GM12891 (cell line): ENCODE data around the gene SKI.
"Not testable (repeated sequence)": the region's sequence is repeated elsewhere in the genome, so short reads cannot be mapped to it uniquely, and the experiment has no call there.

Source experiments
- PAX5 ChIP-seq: IDR thresholded peaks from 2 replicates; pipeline ENCODE4 v1.6.1; 2011; ENCODE audit warnings: low read length, moderate library complexity, mild to moderate bottlenecking; ENCODE audit not compliant: insufficient read depth, severe bottlenecking
- POLR2A ChIP-seq: IDR thresholded peaks from 2 replicates; pipeline ENCODE4 v1.6.1; 2011; ENCODE audit warnings: low read depth, low read length, control low read depth
- POLR2AphosphoS5 ChIP-seq: IDR thresholded peaks from 2 replicates; pipeline ENCODE4 v1.6.1; 2011; ENCODE audit warnings: low read depth, low read length, control low read depth
- POU2F2 ChIP-seq: IDR thresholded peaks from 2 replicates; pipeline ENCODE4 v1.6.1; 2011; ENCODE audit warnings: low read depth, mild to moderate bottlenecking, control low read depth, low read length, moderate library complexity
- SPI1 ChIP-seq: IDR thresholded peaks from 2 replicates; pipeline ENCODE4 v1.6.1; 2011; ENCODE audit warnings: low read depth, low read length, control low read depth
- TAF1 ChIP-seq: IDR thresholded peaks from 2 replicates; pipeline ENCODE4 v1.6.1; 2011; ENCODE audit warnings: low read depth, low read length, control low read depth

DNA sequence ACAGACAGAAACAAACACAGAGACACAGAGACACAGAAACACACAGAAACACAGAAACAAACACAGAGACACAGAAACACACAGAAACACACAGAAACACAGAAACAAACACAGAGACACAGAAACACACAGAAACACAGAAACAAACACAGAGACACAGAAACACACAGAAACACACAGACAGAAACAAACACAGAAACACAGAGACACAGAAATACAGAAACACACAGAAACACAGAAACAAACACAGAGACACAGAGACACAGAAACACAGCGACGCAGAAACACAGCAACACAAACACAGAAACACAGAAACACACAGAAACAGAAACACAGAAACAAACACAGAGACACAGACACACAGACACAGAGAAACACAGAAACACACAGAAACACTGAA, 99.0 kb downstream of the SKI start:
- not testable (repeated sequence) for TF ChIP-seq POLR2AphosphoS5, POLR2A, TAF1, SPI1, POU2F2, PAX5
